NCI-H1694 treated with DMSO at 0.1 percent for 48 hours (cell line): Measurements from ENCODE around the gene DIP2A.
"Not testable (repeated sequence)": the region's sequence is repeated elsewhere in the genome, so short reads cannot be mapped to it uniquely, and the experiment has no call there.

Experiments used
- DNase-seq: peaks from one replicate; lab custom pipeline; 2025; lab: John Stamatoyannopoulos, UW

The DIP2A gene

DNA sequence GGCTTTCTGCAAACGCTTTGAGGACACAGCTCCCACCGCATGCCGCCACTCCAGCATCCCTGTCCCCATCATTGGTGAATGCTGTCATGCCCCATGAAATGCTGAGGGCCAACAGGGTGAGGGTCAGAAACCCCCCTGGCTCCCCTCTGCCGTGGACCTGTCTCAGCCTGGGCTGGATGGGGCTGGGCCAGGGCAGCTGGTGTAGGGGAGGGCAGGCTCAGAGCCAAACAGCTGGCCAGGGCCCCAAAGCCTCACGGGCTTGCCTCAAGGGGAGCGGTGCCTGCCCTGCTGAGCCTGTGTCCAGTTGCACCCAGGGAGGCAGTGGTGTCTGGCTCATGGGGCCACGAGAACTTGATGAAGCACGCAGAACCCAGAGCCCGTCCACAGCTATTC, 96.5 kb downstream of the DIP2A start:
- DNase-seq = no peak

DNA sequence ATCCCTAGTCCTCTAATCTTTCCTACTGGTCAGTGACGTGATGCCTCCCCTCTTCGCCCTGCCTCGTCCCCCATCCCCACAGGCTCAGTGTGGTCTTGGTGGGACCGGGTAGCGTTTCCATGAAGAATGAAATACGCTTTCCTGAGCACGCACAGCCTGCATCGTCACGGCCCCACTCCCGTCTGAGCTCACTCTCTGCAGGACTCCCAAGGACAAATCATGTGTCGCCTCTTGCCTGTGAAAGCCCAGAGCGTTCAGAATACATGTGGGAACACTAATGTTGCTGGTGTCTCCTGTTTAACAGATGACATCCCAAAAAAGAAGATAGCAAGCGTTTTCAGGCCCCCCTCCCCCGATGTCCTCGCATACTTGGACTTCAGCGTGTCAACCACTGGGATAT, 97.0 kb downstream of the DIP2A start:
- no peak for DNase-seq

DNA sequence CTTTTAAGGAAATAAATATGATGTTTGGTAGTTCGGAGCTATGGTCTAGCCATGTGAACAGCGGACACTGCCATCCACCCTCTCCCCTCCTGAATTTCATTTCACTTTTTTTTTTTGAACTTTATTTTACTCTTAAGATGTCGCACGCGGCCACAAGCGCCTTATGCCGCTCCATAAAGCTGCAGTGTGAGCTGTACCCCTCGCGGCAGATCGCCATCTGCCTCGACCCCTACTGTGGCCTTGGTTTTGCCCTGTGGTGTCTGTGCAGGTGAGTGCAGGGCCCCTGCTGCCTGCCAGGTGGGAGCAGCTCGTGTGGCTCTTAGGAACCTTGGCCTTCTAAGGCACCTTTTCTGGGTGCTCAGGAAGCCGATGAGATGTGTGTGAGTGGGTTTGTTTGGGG, 98.1 kb downstream of the DIP2A start:
- DNase-seq = no peak

DNA sequence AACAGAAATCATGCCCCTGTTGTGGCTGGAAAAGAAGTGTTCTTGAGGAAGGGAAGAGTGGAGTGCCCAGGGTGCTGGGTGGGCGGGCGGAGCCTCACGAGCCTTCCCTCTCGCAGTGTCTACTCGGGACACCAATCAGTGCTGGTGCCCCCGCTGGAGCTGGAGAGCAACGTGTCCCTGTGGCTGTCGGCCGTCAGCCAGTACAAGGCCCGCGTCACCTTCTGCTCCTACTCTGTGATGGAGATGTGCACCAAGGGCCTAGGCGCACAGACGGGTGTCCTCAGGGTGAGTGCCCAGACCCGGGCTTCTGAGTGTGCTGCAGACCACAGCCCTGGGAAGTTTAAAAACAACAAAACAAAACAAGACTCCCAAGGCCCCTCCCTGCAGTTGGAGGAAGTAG, 98.8 kb downstream of the DIP2A start:
- DNase-seq = no peak

DNA sequence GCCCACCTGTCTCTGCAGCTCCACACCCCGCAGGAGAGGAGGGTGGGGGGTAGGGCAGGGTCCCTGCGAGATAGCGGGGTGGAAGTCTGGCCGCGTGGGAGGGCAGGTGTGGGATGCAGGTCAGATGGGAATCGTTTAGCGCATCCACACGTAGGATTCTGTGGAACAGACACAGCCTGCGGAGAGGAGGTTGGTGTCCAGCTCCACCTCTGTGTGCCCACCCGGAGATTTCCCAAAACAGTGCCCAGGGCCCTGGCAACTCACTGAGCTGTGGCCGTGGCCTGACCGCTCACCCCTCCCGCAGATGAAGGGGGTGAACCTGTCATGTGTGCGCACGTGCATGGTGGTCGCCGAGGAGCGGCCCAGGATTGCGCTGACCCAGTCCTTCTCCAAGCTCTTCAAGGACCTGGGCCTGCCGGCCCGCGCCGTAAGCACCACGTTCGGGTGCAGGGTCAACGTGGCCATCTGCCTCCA, 99.3 kb downstream of the DIP2A start:
- no peak for DNase-seq

DNA sequence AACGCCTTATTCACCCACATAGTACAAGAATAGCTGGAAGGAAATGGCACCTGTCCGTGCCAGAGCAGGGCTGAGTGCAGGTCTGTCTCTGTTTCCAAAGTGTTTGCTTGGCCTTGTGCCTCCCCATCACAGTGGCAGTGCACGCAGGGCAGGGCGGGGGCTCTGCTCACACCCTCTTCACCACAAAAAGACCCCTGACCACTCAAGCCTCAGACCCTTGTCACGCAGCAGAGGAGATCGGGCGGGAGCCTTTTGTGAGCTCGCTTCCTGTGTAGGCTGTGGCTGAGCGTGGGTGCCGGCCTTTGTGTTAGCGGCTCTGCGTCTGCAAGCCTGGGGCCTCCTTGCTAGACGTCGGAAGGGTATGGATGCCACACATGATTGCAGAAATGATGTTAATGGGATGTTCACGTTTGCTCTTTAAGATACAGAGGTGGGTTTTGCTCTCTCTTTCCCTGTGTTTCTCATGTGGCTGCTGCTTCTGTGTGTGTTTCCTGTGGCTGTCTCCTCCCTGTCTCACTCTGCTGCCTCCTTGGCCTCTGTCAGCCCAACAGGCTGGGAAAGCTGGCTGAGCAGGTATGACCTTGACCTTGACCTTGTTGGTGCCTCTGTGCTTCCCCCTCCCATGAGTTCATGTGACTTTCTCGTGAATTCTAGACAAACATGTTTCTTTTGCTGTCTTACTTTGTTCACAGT, 100.7 kb downstream of the DIP2A start:
- DNase-seq = no peak

DNA sequence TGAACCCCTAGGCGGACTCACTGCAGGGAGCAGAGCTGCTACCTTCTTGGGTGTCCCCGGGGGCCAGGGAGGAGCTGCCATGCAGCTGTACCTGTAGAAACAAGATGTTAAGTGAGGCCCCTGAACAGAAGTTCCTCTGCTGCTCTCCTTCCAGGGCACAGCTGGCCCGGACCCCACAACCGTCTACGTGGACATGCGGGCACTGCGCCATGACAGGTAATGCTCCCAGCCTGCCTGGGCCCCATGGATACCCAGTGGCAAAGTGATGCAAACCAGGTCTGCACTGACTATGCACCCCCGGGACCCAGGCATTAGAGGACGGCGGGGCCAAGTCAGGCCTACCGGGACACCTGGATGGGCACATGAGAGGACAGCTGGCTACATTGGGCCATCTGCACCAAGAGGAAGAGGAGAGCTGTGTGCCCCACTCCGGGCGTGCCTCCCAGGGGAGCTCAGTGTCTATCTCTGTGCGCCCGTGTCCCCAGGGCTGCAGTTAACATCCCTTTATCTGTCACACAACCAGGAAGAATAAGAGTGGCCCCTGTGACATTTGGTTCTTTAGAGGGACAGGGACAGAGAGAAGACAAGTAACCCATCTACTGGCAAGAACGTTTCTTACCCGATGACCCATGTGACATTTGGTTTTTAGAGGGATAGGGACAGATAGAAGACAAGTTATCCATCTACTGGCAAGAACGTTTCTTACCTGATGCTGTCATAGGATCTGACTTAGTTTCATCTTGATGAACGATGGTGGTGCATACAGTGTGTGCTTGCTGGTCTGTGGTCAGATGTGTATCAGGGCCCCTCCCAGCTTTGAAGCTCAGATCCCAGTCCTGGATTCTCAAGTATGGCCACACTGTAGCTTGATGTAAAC, 102.1 kb downstream of the DIP2A start:
- no peak for DNase-seq

DNA sequence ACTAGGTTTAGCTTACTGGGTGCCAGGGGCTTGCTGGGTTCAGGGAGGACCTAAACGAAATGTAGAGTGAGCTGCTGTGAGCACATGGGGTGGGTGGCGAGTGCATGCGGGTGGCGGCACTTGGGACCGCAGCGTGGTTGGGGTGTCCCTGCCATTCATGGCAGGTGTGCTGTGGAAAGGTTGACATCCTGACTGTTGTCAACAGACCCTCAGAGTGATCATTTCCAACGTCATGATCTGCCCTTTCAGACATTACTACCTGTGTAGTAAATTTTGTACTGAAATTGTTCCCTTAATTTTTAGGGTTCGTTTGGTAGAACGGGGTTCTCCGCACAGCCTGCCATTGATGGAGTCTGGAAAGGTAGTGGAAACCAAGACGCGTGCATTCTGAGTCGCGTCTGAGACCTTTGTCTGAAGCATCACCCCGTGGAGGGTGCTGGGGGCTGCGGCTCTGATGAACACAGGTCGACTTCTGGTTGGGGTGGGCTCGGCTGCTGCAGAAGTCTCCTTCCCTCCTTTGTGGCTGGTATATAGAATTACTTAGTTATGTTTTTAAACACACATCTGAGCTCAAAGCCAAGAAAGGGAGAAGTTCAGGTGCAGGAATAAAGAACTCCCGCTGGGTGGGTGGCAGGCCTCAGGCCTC, 102.9 kb downstream of the DIP2A start:
- no peak for DNase-seq

DNA sequence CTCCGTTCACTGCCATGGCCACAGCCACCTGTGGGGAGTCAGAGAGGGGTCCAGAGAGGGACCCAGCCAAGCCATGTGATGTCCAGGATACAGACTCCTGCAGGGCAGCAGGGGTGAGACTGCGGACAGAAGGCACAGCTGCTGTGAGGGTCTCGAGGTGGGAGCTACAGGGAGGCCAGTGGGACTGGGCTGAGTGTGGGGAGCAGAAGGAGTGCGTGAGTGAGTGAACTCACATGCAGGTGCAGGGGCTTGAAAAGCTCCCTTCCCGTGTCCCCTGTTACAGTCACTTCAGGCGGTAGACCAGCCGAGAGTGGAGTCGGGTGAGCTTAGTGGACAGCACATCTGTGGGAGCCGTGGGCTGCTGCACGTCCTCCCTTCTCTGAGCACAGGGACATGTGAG, 103.8 kb downstream of the DIP2A start:
- no peak for DNase-seq

DNA sequence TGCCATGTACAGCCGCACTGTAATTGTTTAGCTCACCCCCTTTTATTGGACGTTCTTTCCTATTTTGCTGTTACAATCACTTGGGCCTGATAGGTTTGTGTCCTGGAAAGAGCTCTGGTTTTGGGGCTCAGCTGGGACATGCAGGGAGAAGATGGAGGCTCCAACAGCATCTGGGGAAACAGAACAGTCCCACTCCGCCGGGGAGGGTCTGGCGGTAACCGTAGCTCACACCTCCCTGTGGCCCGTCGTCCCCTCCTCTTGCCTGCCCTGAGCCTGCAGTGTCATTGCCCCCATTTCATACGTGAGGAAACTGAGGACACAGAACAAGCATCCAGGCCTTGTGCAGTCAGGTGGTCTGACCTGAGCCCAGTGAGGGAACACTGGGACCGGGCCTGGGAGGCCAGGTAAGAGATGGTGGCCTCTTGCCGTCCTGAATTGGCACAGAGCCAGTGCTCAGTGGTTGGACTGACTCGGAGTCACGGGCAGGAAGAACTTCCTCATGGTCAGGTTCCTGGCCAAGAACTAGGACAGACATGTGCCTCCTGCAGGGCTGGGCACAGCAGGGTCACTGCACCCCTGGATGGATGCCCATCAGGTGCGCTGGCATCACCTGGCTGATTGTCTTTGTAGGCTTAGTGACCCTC, 104.4 kb downstream of the DIP2A start:
- DNase-seq = no peak

DNA sequence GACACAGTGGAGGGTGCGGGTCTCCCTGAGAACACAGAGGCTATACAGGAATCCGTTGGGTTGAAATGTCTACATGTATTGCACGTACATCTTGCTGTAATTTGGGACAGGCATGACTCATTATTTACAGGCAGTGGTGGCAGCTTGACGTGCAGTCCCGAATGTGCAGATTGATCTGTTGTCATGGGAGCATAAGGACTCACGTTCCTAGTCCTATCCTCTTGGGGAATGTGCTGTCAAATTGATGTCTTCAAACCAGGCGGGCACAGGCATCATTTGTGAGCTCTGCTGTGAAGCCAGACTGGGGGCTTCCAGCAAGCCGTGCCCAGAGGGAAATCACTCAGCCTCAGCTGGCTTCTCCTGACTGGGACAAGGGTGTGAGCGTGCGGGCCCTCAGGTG, 105.7 kb downstream of the DIP2A start:
- peak; percentile 91 for DNase-seq

DNA sequence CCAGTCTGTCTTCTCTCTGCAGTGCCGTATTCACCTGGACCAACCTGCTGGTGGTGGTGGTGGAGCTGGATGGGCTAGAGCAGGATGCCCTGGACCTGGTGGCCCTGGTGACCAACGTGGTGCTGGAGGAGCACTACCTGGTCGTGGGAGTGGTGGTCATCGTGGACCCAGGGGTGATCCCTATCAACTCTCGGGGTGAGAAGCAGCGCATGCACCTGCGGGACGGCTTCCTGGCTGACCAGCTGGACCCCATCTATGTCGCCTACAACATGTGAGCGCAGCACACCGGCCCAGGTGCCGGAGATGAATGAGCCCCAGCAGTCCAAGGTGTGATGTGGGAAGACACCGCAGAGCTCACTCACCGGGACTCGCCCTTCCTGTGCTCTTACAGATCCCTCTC, 108.7 kb downstream of the DIP2A start:
- no peak for DNase-seq

DNA sequence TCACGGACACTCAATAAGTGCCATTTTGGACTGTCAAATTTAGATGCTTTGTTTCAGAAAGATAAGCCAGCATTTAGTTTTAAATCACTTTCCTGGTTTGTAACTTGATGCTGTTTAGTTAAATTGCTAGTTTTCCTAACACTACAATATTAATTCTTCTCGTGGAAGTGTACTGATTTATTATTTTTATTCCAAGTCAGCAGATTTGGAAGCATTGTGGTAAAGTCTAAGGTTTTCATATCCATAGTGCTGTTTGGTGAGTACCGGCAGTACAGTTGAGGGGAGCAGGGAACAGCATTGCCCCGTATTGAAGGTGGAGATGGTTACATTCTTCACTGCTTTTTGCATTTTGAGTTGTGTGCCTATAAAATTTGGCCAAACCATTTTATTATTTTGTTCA, 109.9 kb downstream of the DIP2A start:
- DNase-seq = no peak

DNA sequence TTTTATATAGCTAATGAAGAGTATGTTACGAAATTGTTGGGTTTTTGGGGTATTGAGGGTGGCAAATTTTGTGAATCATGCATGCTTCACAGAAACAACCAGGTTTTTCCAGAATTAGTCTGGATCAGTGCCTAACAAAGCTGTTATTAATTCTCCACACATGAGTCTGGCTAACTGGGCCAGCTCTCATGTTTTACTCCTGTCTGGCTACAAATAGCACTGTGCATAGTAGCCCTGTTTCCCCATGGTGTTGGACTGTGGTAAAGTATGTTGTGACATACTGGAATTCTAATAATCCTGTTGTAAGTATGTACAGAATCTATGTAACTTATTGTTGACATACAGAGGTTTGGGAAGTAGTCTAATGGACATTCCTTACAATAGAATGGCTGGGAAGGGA, 110.4 kb downstream of the DIP2A start:
- no peak for DNase-seq

DNA sequence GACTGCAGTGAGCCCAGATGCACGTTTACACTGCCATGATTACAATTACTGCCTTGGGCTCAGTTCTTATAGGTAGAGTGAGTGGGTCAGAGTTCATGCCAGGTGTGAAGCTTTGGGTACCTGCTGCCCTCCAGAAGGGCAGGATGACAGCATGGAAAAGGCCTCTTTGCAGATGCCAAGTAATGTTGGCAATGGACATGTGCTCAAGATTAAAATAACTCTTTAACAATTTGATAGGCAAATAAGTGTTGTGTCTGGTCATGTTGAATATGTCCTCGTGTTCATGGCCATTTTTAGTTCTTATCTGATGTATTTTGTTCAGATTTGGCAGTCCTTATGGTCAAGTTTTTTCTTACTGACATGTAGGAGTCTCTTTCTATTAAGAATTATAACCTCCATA, 111.4 kb downstream of the DIP2A start:
- DNase-seq = no peak

DNA sequence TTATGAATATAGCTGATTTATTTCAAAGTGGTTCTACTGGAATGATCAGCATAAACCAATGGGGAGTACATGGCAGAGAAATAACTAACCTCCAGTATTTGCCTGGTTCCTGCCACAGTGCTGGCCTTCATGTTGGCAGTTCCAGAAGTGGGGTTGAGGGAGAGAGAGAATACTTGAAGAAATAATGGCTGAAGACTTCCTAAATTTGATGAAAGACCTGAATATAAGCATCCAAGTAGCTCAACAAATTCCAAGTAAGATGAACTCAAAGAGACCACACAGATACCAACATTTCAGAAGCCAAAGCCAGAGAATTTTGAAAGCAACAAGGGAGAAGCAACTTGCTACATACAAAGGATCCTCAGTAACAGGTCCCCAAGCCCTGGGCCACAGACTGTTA, 111.9 kb downstream of the DIP2A start:
- DNase-seq = no peak

DNA sequence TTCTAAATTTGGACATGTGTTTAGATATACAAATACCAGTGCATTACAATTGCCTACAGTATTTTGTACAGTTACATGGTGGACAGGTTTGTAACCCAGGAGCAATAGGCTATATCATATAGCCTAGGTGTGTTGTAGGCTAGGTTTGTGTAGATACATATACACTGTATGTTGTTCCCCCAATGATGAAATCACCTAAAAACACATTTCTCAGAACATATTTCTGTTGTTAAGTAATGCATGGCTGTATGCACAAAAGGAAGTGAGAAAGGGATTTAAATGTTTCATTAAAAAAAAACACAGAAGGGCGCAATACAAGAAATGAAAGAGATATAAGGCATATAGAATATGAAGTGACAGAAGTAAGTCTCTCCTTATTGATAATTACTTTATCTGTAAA, 114.2 kb downstream of the DIP2A start:
- DNase-seq = no peak

DNA sequence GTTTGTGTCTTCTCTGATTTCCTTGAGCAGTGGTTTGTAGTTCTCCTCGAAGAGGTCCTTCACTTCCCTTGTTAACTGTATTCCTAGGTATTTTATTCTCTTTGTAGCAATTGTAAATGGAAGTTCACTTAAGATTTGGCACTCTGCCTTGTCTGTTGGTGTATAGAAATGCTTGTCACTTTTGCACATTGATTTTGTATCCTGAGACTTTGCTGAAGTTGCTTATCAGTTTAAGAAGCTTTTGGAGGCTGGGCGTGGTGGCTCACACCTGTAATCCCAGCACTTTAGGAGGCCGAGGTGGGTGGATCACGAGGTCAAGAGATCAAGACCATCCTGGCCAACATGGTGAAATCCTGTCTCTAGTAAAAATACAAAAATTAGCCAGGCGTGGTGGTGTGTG, 119.1 kb downstream of the DIP2A start:
- not testable (repeated sequence) for DNase-seq

DNA sequence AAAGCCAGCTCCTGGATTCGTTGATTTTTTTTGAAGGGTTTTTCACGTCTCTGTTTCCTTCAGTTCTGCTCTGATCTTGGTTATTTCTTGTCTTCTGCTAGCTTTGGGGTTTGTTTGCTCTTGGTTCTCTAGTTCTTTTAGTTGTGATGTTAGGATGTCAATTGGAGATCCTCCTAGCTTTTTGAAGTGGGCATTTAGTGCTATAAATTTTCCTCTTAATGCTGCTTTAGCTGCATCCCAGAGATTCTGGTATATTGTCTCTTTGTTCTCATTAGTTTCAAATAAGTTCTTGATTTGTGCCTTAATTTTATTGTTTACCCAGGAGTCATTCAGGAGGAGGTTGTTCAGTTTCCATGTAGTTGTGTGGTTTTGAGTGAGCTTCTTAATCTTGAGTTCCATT, 120.7 kb downstream of the DIP2A start:
- not testable (repeated sequence) for DNase-seq

DNA sequence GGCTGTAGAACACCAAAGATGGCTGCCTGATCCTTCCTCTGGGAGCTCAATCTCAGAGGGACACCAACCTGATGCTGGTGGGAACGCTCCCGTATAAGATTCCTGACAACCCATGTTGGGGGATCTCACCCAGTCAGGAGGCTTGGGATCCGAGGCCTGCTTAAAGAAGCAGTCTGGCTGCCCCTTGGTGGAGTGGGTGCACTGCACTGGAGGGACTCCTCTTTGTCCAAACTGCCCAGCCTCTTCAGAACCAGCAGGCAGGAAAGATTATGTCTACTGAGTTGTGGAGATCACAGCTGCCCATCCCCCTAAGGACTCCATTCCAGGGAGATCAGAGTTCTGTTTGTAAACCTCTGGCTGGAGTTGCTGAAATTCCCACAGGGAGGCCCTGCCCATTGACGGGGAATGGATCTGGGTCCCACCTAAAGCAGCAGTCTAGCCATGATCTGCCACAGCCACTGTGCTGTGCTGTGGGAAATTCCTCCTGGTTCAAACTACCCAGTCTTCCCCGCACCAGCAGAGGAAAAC, 123.2 kb downstream of the DIP2A start:
- no peak for DNase-seq

DNA sequence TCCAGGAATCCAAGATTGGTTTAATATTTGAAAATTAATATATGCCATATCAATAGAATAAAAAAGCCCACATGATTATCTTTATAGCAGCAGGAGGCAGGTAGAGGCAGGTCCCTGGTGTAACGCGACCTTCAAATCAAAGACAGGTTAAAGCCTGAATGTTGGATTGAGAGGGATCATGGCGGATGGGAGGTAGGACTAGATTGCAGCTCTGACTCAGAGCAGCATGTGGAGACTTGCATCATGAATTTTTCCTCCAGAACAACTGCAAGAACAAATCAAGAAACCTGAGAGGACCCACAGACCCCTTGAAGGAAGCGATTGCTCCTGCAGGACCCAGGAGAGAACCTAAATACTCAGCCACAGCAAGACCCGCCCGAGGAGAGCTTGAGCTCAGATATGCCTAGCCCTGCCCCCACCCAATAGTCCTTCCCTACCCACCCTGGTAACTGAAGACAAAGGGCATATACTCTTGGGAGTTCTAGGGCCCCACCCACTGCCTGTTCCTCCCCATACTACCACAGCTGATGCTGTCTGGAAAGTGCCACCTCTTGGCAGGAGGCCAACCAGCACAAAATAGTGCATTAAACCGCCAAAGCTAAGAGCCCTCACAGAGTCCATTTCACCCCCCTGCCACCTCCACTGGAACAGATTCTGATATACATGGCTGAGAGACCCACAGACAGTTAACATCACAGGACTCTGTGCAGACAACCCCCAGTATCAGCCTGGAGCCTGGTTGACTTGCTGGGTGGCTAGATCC, 126.7 kb downstream of the DIP2A start:
- DNase-seq = no peak
